HG03135 (cell line): ENCODE results near the gene CTSO.

ENCODE experiments used
- ATAC-seq: cut with Tn5 transposase; IDR thresholded peaks from one replicate; pipeline ENCODE4 v1.9.1; 2021; ENCODE audit warnings: mild to moderate bottlenecking, moderate library complexity; ENCODE audit not compliant: unreplicated experiment

CTSO gene, protein sequence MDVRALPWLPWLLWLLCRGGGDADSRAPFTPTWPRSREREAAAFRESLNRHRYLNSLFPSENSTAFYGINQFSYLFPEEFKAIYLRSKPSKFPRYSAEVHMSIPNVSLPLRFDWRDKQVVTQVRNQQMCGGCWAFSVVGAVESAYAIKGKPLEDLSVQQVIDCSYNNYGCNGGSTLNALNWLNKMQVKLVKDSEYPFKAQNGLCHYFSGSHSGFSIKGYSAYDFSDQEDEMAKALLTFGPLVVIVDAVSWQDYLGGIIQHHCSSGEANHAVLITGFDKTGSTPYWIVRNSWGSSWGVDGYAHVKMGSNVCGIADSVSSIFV

DNA sequence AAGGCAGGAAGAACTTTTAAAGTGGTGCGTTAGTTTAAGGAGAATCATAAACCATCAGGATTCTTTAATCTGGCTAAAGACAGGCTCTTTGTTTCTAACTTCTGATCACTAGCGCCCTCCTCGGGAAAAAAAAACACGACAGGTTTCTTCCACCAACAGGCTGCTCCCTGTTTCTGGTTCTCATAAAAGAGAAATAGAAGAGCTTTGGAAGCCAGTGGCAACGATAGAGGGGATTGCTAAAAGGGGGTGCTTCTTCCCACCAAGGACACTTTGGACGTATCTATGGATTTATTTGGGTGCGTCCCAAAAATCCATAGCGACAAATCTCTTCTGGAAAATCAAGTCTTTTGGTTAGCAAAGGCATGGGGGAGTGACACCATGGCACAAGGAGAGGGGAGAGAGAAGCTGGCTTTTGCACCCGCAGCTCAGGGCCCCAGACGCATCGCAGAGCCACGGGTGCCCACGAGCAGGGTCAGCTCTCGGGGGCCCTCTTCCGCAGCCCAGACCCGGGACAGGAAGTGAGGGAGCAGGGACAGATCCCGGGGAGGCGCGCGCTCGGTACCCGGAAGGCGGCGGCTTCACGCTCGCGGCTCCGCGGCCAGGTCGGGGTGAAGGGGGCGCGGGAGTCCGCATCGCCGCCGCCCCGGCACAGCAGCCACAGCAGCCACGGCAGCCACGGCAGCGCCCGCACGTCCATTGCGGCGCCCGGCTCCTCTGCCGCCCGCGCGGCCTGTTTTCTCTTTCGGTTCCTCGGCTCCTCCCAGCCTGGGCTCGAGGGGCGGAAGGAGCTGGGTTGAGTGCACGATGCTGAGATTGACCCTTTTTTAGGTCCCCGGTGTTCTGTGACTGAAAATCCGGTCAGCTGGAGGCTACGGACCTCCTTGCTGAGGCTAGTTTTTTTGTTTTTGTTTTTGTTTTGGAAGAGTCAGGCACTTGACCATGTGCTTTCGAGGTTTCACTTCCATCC lies at the start of gene CTSO:
TSS of gene CTSO (minus strand) at position 716 of the 967 bp plus-strand sequence. CDS start at position 697, 19 bp downstream.
- ATAC-seq: peak; percentile 97

DNA sequence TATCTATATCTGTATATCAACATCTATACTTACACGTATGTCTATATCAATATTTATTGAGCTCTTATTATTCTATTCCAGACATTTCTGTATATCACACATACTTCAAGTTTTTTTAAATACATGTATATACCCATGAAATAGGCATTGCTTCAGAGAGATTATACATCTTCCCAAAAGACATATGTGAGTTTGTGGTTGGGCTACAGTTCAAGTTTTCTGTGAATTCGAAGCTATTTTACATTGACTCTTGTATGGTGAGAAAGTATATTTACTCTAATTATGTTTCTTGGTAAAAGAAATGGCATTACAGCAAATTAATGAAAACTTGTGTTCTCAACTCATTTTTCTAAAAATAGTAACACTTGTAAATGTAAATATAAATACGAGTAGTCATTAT lies 46.8 kb upstream of the CTSO start:
- ATAC-seq: no peak

DNA sequence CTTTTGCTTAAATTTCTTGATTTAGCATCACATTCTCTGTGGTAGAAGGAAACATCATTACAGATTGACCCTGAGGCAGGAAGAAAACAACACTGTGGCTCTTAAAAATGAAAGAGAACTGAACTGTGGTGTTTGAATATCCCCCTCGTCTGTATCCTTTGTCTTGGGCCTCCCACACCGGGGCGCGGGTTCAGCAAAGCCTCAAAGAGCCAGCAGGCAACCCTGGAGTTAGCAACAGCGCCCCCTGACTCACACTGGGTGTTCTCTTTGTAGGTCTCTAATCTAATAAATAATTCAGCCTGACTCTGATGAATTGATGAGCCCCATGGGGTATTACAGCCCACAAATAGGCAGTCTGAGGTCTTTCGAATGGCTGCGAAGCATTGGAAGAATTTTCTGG lies 46.1 kb upstream of the CTSO start:
- no peak for ATAC-seq

DNA sequence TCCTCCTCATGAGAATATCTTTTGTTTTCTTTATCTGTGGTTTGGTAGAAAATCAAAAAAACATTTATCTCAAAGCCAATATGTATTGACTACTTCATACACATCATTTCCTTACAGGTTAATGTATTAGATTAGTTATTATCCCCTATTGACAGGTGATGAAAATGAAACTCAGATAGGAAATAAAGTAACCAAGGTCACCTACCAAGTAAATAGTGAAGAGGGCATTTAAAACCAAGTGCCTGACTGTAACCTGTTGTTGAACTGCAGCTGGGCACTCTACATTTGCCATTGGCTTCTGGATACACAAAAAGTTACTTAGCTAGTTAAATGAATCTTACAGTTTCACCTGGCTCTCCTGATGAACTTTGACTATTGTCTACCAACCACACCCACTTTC lies 41.4 kb upstream of the CTSO start:
- ATAC-seq: peak; percentile 57

DNA sequence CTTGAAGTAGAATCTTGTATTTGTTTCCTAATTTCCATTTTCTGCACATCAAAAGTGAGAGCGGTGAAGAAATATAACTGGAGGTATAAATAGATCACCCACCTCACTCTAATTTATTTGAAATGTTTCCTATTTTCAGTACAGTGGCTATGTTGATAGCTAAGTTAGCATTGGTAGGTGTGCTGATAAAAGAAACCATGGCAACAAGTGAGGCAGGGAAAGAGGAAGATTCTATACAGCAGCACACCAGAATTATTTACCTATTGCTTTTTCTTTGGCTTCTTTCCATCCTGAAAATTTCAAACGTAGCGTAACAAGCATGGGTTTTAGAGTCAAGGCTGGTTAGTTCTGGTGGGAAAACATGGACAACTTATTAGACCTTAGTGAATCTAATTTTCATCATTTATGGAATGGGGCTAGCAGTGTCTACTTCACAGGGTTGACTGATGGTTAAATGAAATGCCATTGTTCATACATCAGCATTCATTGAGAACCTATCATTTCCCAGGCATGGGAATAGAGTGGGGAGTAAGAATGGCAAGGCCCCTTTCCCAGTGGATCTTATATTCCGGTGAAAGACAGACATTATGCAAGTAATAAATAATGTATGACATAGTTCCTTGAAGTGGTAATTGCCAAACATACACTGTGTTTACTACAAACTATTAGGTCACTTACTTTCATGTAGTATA lies 30.6 kb upstream of the CTSO start:
- no peak for ATAC-seq

DNA sequence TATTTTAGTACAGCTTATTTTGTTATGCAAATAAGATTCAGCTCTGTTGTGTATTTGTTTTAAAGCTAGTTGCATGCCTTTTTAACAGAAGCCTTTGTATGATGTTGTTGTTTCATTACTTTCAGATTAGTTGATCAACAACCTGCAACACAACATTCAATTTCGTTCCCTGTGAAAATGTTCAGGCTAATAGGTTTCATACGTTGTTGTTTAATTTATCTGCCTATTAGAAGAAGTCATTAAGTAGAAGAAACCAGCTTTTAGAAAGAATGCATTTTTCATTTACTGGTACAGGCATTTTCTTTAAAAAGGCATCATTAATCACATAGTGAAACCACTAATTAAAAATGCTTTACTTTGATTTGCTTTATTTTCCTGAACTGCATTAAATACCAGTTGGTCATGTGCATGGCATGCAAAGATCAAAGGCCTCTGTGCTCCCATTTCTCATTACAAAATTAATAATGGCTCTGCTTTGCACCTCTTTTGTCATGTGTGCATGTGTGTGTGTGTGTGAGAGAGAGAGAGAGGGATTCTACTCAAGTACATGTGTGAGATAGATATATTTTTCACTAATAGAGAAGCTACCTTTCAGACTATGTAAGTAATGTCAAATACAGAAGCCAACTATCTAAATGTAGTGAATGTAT lies 29.2 kb upstream of the CTSO start:
- no peak for ATAC-seq

DNA sequence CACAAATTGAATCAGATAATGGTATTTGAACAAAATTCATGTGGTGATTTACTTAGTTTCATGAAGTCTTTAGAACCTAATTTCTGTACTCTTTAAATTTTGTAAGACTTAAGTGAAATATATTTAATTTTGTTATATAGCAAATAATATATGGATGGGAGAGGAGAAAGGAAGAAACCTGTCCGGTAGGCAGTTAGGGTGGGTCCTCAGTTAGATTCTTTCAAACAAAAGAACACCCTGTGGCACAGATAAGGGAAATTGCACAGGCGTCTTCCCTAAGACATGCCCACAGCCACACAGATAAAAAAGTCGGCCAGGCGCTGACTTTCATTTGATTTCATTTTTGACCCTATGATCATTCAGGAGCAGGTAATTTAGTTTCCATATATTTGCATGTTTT lies 25.1 kb upstream of the CTSO start:
- ATAC-seq: no peak

DNA sequence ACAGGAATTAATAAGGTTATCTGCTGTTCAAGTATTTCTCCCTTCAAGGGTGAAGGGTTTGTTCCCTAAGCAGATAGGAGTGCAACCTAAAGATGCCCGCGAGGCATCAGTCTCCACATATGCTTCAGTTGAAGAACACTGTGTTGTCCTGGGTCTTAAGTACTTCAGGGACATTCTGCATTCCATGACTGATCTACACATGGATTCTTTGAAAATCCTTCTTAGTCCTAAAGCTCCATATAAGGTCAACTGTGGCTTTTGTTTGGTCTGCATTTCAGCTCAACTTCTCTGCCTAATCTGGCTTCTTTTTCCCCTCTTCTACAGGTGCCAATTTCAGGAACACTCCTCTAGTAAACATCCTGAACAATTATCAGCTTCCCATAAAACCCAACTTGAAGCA lies 21.8 kb upstream of the CTSO start:
- no peak for ATAC-seq

DNA sequence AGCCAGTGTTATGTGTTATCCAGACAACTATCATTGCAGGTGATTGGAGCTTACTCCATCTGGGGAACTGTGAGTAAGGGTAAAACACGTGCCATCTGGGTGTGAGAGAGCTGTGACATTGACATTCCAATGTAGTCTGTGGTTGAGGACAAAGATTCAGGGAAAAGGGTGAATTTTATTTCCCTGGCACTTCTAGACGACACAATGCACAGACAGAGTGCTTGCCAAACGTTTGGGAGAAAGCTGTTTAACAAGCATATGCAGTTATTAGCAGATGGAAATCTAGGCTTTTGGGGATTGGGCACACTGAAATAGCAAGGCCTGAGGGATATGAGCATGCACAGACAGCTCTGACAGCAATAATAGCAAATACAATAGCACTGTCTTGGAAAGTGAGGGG lies 21.3 kb upstream of the CTSO start:
- no peak for ATAC-seq

DNA sequence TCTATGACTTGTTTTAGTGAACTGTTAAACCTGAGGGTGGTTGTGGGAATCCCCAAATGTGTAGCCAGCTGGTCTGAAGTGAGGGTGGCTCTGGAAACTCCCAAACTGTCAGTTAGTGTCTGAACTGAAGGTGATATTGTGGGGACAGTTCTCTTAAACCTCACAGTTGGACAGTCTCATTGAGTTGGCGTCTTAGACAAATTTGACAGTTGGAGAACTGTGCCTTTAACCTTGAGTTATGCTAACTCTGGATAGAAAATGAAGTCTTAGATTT lies 20.7 kb upstream of the CTSO start:
- peak; percentile 98 for ATAC-seq

DNA sequence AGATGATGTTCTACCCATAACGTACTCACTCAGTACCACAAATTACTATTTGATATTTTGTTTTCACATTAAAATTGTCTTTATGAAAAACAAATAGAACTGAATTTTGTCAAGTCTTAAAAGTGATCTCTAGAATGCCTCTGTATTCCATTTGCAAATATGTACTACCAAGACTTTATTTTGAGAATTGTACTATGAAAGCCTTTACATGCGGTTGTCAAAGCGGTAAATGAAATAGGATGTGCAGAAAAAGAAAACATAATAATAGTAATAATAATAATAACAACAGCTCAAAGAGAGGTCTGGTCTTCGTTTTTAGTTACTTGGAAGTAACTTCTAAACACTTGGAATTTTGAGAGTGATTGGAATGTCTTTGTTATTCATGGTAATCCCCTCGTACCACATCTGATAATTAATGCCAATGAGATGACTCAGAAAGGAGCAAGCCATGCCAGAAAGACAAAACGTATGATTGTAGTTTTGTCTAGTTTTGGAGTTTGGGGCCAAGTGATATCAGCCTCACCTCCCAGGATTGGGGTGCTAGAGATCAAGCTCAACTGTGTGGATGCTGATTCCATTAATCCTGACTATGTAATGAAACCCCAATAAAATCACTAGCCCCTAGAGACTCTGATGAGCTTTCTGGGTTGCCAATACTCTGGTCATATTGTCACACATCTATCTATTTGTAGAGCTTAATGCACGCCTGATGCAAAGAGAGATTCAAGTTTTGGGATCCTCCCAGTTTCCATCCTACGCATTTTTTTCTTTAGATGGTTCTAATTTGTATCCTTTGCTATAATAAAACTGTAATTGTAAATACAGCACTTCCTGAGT lies 20.2 kb upstream of the CTSO start:
- peak; percentile 17 for ATAC-seq

DNA sequence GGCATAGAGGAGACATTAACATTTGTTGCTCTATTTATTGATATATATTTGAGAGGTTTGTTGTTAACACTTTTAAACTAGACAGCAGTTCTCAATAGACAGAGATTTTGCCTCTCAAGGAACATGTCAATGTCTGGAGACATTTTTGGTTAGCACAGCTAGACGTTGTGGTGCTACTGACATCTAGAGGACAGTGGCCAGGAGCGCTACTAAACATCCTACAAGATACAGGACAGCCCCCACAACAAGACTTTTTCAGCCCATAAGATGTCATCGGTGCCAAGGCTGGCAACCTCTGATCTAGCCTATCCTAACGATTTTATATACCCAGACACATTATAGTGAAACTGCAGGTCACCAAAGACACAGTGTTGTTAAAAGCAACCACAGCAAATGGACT lies 18.4 kb upstream of the CTSO start:
- peak; percentile 43 for ATAC-seq

DNA sequence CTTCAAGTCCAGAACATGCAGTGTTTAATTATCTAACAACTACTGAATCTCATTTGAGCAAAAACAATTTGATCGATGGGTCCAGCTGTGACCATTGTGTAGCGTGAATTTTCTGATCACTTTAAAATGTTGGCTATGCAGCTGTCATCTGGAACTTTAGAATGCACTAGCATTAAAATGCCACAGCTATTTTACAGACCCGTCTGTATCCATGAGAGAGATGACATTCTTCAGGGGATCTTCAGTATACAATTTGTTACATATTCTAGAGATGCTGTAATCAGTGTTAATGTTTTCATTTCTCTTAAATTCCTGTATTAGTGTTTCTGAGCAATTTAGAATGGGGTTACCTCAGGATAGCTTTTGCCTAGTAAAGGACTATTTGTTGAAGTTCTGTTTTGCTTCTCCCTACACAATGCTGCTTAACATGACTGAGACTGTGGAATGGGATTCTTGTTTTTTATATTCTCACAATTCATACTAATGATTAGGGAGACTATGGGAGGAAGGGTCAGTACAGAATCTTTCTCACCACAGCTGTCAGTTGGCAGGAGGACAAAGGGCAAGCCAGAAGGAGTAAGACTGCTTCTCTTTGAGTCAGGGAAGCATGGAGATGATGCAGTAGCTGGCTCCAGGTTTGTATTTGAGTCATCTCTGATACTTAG lies 13.2 kb upstream of the CTSO start:
- ATAC-seq: no peak

DNA sequence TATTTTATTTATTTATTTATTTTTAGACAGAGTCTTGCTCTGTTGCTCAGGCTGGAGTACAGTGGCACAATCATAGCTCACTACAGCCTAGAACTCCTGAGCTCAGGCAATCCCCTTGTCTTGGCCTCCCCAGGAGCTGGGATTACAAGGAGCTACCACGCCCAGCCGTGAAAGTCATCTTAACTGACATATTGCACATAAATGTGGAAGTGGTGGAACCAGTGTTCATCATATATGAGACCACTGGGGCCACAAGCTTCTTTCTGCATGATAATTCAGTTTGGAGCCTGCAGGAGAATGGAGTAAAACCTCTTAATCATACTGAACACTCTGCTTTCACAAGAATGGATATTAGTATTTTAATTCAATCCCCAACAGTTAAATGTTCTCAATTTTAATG lies 12.5 kb upstream of the CTSO start:
- ATAC-seq: no peak

DNA sequence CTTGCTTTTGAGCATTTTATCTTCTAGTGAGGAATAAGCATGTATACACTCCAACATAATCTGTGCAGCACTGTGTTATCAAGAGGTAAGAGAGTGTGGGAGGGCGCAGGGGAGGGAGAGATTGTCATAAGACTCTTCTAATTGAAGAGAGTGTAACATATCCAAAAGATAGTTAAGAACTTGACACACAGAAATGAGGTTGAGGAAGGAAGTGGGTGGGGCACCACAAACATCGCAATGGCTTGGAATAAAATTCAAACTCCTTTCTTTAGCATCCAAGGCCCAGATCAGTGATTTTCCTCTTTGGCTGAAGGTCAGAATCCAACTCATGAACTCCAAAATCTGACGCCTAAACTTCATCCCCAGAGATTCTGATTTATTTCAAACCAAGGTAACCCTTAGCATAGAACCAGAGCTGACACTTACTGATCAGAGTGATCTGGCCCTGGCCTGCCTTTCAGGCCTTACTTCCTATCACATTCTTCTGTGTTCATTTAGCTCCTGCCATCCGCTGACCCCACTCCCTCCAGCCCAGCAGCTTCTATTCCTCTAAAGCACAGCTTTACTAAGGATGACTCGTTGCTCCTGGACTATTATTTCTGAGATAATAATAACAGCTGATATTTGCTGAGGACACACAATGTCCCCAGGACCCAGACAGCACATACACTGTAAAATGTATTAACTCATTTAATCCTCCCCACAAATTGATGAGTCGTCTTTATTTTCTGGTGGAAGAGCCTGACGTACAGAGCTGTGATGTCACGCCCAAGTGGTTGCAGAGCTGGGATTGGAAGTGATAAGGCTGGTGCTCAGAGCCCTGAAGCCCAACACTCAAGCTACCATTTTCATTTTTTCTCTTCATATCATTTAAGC lies 10.6 kb upstream of the CTSO start:
- no peak for ATAC-seq

DNA sequence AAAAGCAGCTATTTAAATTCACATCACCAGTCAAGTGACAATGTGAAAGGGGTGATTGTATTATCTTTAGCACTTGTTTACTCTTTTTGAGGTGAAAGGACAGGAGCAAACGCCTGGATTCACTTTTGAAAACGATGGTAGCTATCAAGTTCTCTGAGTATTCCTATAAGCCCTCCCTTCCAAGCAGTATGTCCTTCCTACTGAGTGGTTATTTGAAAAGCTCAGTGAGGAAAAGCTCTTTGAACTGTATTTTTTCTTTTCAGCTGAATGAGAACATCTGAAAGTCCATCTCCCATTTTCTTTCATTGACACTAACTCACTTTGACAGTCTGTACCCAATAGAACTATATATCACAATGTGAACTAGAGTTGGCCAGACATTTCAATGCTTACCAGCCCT lies 9.1 kb upstream of the CTSO start:
- no peak for ATAC-seq

DNA sequence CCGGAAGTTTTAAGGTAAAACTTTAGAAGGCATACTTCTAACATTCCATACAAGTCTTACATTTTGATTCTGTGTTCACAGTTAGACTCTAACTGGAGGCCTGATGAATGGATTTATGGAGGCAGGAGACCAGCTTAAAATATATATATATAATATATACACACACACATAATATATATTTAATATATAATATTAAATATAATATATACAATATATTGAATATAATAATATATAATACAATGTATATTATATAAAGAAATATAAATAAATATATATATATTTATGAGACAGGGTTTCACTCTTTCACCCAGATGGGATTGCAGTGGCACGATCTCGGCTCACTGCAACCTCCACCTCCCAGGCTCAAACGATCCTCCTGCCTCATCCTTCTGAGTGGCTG lies 7.9 kb upstream of the CTSO start:
- ATAC-seq: no peak

DNA sequence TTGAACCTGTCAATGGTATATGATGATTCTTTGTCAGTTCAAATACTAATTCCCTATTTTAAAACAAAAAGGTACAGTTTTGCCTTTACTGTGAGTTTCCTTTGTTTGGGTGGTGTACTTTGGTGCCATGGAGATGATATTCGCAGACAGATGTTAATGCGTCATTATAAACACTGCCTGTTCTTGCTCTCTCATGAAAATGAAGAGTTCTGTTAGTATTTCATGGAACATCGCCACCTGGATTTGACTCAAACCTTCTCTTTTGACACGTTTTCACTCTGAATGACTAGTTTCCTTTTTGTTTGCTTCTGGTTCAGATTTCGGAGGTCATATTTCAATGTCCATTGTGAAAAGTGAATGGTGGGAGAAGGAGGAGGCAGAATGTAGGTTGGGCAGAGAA lies 6.9 kb upstream of the CTSO start:
- ATAC-seq: no peak

DNA sequence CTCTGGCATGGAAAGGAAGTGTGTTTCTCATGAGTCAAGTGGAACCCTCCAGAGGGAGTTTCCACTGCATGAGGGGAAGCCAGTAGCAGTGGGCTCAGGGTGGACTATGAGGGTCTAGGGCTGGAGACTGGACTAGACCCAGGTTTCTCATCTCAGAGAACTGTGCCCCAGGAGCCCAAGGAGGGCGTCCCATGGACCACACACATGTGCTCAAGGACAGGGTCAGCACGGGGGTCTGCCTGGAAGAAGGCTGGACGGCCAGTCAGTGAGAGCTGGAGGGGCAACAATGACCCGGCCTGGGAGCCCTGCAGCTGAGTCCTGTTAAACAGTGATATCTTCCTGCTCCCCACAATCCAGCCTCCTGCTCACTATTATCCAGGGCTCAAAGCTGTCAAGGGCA lies 5.8 kb upstream of the CTSO start:
- ATAC-seq: no peak
